Peyer's patch (tissue), 4 donors: ENCODE data around the gene DNASE1L2. TPM values are rescaled to one million over a fixed set of nuclear protein-coding genes. Genes with fewer than 3 reads are reported as not detected.

ENCODE experiments used
- DNase-seq, 3 donors: peaks; one replicate each; pipeline ENCODE4 v3.0.0-alpha.2; 2017 to 2019
- H3K27ac ChIP-seq, 4 donors: fragments of 200-600 bp; sonication (generic); one replicate each; pipeline ENCODE4 v1.5.1; 2016 to 2019
- H3K27me3 ChIP-seq, 2 donors: fragments of 200-600 bp; sonication (generic); one replicate each; pipeline ENCODE4 v1.5.1; 2019
- H3K36me3 ChIP-seq, 3 donors: fragments of 200-600 bp; sonication (generic); one replicate each; pipeline ENCODE4 v1.5.1; 2016 to 2019
- H3K4me1 ChIP-seq, 4 donors: fragments of 200-600 bp; sonication (generic); one replicate each; pipeline ENCODE4 v1.5.1; 2016 to 2019
- H3K4me3 ChIP-seq, 4 donors: fragments of 200-600 bp; sonication (generic); 1 replicate in 3 of 4; 2 replicates in 1 of 4; pipeline ENCODE4 v1.5.1; 2016 to 2019; ENCODE audit warnings: mild to moderate bottlenecking in 1 of 4
- H3K9me3 ChIP-seq, 4 donors: fragments of 200-600 bp; sonication (generic); one replicate each; pipeline ENCODE4 v1.5.1; 2016 to 2019; ENCODE audit warnings: mild to moderate bottlenecking in 1 of 4
- POLR2A ChIP-seq, 2 donors: fragments of 450-650 bp; IDR thresholded peaks; one replicate each; pipeline ENCODE4 v1.5.1; 2017; ENCODE audit warnings: antibody characterized with exemption in 2 of 2, mild to moderate bottlenecking in 2 of 2, moderate library complexity in 2 of 2
- total RNA-seq, 4 donors: library from RNA; depleted of rRNA; stranded (reverse); fragments of >200 nt; gene quantifications; one replicate each; pipeline ENCODE4 v1.1.0, GENCODE V29; 2016
- TF ChIP-seq, protein P1 (sequence below), 6 experiments: fragments of 450-650 bp in 4 of 6; fragments of 200-600 bp in 2 of 6; sonication (generic) in 1 of 6; IDR thresholded peaks; one replicate each; pipeline ENCODE4 v1.5.1; 2017 to 2019; ENCODE audit warnings: antibody characterized with exemption in 6 of 6, mild to moderate bottlenecking in 3 of 6, moderate library complexity in 1 of 6

The DNASE1L2 gene
- total RNA-seq, 4 donors from 2014 or later: 2.0 to 2.8 (median 2.5) TPM; not detected in 1

DNA sequence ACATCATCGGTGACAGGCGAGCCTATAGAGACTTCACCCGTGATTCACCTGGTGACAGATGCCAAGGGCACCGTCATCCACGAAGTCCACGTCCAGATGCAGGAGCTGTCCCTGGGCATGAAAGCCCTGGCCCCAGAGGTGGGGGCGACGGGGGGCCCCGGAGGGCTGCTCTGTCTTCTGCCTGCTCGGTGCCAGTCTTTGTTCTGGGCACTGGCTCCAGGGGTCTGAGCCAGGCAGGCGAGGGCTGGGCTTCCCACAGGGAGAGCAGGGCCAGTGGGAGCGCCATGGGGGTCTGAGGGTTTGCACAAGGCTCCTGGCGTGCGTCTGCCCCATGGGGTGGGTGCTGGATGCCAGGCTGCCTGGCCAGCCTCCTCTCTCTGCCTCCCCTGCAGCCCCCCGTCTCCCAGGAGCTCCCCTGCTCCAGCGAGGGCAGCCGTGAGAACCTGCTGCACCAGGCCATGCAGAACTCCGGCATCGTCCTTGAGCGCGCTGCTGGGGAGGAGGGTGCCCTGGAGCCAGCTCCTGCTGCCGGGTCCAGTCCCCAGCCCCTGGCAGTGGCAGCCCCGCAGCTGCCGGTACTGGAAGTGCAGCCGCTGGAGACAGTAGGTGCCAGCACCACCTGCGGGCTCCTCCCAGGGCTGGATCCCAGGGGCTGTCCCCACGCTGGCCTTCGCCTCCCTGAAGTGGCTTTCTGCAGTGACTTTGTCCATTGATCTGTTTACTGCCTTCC lies 3.0 kb upstream of the DNASE1L2 start:
- peaks cover 5 to 28% (median 14%) of the 10 kb centered on the region in 4 donors for H3K4me1 ChIP-seq
- no peak for DNase-seq
- no peak overlapping the region for H3K27ac ChIP-seq
- no peak overlapping the region for H3K4me3 ChIP-seq
- peaks cover 0 to 77% (median 0%) of the 10 kb centered on the region in 3 donors for H3K36me3 ChIP-seq
- H3K9me3 ChIP-seq: no peaks in the 10 kb centered on the region
- TF ChIP-seq, protein P1, sequence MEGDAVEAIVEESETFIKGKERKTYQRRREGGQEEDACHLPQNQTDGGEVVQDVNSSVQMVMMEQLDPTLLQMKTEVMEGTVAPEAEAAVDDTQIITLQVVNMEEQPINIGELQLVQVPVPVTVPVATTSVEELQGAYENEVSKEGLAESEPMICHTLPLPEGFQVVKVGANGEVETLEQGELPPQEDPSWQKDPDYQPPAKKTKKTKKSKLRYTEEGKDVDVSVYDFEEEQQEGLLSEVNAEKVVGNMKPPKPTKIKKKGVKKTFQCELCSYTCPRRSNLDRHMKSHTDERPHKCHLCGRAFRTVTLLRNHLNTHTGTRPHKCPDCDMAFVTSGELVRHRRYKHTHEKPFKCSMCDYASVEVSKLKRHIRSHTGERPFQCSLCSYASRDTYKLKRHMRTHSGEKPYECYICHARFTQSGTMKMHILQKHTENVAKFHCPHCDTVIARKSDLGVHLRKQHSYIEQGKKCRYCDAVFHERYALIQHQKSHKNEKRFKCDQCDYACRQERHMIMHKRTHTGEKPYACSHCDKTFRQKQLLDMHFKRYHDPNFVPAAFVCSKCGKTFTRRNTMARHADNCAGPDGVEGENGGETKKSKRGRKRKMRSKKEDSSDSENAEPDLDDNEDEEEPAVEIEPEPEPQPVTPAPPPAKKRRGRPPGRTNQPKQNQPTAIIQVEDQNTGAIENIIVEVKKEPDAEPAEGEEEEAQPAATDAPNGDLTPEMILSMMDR (IDR thresholded peaks at IDR 0.05): no peak
- no peak for TF ChIP-seq POLR2A (IDR thresholded peaks at IDR 0.05)
- peaks cover 0 to 19% of the 10 kb centered on the region in 2 donors for H3K27me3 ChIP-seq

DNA sequence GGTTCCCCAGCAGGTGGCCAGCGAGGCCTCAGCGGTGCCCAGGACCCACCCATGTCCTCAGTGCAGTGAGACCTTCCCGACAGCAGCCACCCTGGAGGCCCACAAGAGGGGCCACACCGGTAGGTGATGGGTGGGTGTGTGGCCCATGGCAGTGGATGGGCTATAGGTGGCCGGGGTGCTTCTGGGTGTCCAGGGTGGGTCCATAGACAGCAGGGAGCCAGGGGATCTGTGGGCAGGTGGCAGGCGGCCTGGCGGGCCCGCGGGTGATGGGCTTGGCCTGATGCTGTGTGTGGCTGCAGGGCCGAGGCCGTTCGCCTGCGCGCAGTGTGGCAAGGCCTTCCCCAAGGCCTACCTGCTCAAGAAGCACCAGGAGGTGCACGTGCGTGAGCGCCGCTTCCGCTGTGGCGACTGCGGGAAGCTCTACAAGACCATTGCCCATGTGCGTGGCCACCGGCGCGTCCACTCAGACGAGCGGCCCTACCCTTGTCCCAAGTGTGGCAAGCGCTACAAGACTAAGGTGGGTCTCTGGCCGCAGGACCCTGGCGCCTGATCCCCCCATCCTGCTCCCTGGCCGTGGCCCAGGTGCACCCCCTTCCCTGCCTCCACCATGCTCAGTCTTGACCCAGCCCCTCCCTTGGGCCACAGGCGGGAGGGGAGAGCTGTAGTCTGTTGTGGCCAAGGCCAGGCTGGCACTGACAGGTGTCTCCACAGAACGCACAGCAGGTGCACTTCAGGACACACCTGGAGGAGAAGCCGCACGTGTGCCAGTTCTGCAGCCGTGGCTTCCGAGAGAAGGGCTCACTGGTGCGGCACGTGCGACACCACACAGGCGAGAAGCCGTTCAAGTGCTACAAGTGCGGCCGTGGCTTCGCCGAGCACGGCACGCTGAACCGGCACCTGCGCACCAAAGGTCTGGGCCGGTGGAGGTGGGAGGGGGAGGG lies 2.1 kb upstream of the DNASE1L2 start:
- peaks cover 0 to 19% of the 10 kb centered on the region in 2 donors for H3K27me3 ChIP-seq
- TF ChIP-seq, protein P1 (IDR thresholded peaks at IDR 0.05): no peak
- no peak for TF ChIP-seq POLR2A (IDR thresholded peaks at IDR 0.05)
- H3K27ac ChIP-seq: no peak overlapping the region
- no peaks in the 10 kb centered on the region for H3K9me3 ChIP-seq
- peak in 1 of 3 donors; percentile 44 for DNase-seq
- H3K36me3 ChIP-seq: peaks cover 0 to 68% (median 0%) of the 10 kb centered on the region in 3 donors
- no peak overlapping the region for H3K4me3 ChIP-seq
- H3K4me1 ChIP-seq: peaks cover 5 to 28% (median 14%) of the 10 kb centered on the region in 4 donors

DNA sequence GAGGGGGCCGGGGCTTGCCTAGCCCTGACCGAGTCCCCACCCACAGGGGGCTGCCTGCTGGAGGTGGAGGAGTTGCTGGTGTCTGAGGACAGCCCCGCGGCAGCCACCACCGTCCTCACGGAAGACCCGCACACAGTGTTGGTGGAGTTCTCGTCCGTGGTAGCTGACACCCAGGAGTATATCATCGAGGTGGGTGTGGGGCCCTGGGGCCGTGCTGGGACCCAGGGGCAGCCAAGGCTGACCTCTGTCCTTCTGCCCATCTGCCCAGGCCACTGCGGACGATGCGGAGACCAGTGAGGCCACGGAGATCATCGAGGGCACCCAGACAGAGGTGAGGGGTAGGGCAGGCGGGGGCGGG lies 1.5 kb upstream of the DNASE1L2 start:
- DNase-seq: no peak
- Histone ChIP-seq H3K27ac (no peak overlapping the region), H3K4me3 (no peak overlapping the region), H3K27me3 (peaks cover 0 to 19% of the 10 kb centered on the region in 2 donors), H3K36me3 (peaks cover 0 to 61% (median 0%) of the 10 kb centered on the region in 3 donors), H3K4me1 (peaks cover 5 to 28% (median 14%) of the 10 kb centered on the region in 4 donors), H3K9me3 (no peaks in the 10 kb centered on the region)
- TF ChIP-seq POLR2A (IDR thresholded peaks at IDR 0.05): no peak
- TF ChIP-seq, protein P1 (IDR thresholded peaks at IDR 0.05): no peak

DNA sequence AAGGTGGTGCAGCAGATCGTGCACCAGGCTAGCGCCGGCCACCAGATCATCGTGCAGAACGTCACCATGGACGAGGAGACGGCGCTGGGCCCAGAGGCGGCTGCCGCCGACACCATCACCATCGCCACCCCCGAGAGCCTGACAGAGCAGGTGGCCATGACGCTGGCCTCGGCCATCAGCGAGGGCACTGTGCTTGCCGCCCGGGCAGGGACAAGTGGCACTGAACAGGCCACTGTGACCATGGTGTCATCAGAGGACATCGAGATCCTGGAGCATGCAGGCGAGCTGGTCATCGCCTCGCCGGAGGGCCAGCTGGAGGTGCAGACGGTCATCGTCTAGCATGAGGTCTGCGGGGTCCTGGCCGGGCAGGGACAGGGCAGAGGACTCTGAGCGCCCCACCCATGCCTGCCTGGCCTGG lies 1.0 kb upstream of the DNASE1L2 start:
- H3K36me3 ChIP-seq: peaks cover 0 to 57% (median 0%) of the 10 kb centered on the region in 3 donors
- peaks cover 0 to 19% of the 10 kb centered on the region in 2 donors for H3K27me3 ChIP-seq
- H3K9me3 ChIP-seq: no peaks in the 10 kb centered on the region
- peaks cover 5 to 28% (median 14%) of the 10 kb centered on the region in 4 donors for H3K4me1 ChIP-seq
- no peak overlapping the region for H3K4me3 ChIP-seq
- DNase-seq: peak in 1 of 3 donors; percentile 45
- H3K27ac ChIP-seq: no peak overlapping the region
- no peak for TF ChIP-seq POLR2A (IDR thresholded peaks at IDR 0.05)
- TF ChIP-seq, protein P1 (IDR thresholded peaks at IDR 0.05): no peak

DNA sequence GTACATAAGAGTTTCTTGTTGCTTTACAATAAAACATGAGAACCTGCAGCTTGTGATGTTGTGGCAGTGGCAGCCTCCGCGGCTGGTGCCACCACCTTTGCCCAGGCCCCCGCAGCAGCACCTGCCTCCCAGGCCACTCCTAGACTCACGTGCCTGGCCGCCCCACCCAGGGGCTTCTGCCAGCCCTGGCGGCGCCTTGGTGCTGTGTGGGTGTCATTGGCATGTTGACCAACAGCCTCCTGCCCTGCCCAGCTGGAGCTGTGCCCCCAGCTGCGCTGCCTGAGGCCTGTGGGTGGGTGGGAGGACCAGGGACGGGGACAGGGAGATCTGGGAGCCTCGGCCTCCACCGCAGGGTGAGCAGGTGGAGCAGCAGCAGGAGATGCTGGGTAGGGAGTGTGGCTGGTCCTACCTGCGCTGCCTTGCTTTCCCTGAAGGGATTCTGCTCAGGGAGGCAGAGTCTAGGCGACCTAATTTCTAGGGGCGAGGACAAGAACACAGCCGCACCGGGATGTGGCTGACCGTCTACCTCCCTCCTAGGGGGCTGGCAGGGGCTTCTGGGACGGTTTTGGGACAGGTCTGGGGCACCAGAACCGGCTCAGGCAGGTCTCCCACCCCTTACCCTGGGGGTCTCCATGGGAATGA lies 428 bp upstream of the DNASE1L2 start:
- Histone ChIP-seq H3K27ac (no peak overlapping the region), H3K9me3 (no peaks in the 10 kb centered on the region), H3K27me3 (peaks cover 0 to 19% of the 10 kb centered on the region in 2 donors), H3K4me3 (no peak overlapping the region), H3K4me1 (peaks cover 5 to 28% (median 14%) of the 10 kb centered on the region in 4 donors), H3K36me3 (peaks cover 0 to 52% (median 0%) of the 10 kb centered on the region in 3 donors)
- TF ChIP-seq, protein P1 (IDR thresholded peaks at IDR 0.05): no peak
- no peak for TF ChIP-seq POLR2A (IDR thresholded peaks at IDR 0.05)
- no peak for DNase-seq
